Stimulated activated CD8-positive, alpha-beta memory T cell treated with anti-CD3 and anti-CD28 coated beads, Interleukin-4, amount 100 ng/mL, for 4 hours (primary cell): Measurements from ENCODE around the gene AP1G2.
"Not testable (repeated sequence)": the region's sequence is repeated elsewhere in the genome, so short reads cannot be mapped to it uniquely, and the experiment has no call there.

ENCODE experiments used
- DNase-seq, 2 donors: peaks; one replicate each; pipeline ENCODE4 v3.0.0-alpha.2; 2020; ENCODE audit warnings: low read depth in 2 of 2, low spot score in 1 of 2

Gene AP1G2

GRCh38 chr14:23542261-23542660 is 25.3 kb downstream of the AP1G2 start:
- no peak for DNase-seq

DNA sequence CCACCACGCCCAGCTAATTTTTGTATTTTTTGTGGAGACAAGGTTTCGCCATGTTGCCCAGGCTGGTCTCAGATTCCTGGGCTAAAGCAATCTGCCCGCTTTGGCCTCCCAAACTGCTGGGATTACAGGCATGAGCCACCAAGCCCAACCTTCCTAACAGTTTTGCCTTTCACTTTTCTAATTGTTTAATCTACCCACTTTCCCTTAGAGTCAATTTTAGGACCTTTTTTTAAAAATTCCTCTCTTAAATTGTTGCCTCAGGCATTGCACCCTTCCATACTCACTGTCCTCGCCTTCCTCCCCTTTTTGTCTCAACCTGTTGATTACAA is 27.5 kb downstream of the AP1G2 start:
- DNase-seq, result no peak

- no peak for DNase-seq
These were observed 28.1 kb downstream of the AP1G2 start for GRCh38 chr14:23539248-23540140.

GRCh38 chr14:23538785-23539184 is 28.8 kb downstream of the AP1G2 start:
- no peak for DNase-seq

DNA sequence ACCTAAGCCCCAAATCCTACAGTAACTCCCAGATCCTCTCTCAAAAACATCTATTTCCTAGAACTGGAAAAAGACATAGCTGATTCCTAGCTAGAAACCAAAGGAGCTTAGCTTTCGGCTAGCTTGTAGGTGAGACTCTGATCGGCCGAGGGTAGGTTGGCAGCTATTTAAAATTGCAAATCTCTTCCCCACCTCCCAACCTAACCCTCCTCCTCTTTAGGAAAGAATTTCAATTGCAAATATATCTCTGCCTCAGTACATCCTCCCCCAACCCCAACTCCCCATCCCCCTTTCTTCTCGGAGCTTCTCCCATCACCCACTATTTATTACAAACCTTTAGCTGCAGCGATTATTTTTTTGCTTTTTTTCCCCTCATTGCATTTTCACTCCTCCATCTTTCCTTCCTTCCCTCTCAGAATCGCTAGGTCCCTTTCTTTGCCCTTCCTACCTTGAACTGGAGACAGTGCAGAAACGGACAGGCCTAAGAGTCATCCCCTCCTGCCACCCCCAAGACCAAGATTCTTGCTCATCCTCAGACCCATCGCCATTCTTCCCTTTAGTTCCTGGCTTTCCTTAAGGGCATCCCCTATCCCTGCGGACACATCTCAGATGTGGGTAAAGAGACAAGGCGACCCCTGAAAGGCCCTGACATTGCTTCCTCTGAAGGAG is 29.4 kb downstream of the AP1G2 start:
- no peak for DNase-seq

DNA sequence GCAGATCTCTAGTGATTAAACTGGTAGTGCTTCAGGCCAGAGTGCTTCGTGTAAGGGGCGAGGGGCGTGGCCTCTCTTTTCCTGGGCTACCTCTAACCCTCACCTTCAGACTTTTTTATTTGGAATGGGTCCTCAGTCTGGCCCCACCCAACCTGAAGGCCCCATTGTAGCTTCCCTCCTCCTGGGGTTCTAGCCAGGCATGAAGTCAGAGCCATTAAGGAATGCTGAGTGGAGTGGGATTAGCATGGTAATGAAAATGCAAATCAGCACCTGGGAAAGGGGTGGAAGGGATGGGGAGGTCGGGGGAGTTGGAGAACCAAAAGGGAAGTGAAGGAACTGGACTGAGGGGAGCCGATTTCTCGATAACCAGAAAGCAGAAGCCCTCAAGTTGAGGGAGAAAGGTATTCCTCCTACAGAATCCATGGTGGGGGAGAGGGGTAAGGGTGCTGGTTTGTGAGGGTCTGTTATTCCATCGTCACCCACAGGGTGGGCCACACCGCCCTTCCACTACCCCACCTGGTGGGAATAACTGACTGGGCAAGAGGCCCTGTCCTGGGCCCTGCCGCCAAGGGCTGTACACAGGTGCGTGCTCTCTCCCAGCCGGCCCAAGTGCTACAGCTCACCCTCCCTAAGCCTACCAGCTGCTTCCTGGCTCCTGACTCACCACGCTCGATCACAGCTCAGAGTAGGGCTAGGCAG is 30.1 kb downstream of the AP1G2 start:
- DNase-seq, result no peak

- DNase-seq, result not testable (repeated sequence)
These were observed 30.7 kb downstream of the AP1G2 start for GRCh38 chr14:23536906-23537305.

DNA sequence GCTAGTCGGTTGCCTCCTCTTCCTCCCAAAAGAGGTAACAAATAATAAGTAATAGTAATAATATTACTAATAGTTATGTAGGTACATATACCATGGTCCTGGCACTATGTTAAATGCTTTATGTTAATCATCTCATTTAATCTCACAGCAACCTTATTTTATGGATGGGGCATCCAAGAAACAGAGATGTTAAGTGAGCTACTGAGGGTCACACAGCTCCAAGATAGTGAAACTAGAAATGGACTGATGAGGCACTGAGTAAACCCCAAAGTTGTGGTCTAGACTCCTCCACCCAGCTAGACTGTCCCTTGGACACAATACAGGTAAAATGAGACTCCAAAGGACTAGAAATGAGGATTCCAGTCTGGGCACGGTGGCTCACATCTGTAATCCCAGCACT is 31.1 kb downstream of the AP1G2 start:
- DNase-seq, result no peak

GRCh38 chr14:23535943-23536342 is 31.6 kb downstream of the AP1G2 start:
- no peak for DNase-seq

DNA sequence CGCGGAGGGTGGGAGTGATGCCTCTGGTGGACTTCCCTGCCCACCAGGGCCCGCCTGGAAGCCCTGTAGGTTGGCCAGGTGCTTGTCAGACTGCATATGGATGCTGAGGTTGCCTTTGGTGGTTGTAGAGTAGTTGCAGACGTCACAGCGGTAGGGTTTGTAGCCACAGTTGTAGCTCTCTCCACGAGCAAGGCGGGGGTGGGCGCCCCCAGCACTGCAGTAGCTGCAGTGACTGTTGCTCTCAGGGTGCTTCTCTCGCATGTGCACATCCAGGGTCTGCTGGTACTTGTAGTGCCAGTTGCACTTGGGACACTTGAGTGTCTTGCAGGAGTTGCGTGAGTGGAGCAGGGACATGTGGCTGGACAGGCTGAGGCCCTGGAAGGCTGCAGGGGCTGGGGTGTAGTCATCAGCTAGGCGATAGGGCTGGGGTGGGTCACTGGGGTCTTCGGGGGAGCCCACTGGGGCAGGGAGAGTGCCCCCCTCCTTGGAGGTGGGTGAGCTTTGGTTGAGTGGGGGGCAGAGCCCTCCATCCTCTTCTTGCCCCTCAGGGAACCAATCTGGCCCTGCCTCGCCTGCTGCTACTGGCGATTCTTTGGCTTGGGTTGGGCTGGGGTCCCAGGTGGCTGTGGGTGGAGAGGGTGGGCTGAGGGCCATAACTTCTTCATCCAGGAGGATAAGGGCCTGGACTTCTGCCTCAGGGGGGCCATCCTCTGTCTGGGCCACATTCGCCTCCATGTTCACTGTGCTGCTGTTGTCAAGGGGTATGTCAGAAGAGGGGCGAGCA is 33.7 kb downstream of the AP1G2 start:
- no peak for DNase-seq

GRCh38 chr14:23532658-23533057 is 34.9 kb downstream of the AP1G2 start:
- DNase-seq, result no peak

GRCh38 chr14:23531391-23531790 is 36.2 kb downstream of the AP1G2 start:
- DNase-seq, result no peak

GRCh38 chr14:23530375-23531055 is 37.1 kb downstream of the AP1G2 start:
- no peak for DNase-seq

DNA sequence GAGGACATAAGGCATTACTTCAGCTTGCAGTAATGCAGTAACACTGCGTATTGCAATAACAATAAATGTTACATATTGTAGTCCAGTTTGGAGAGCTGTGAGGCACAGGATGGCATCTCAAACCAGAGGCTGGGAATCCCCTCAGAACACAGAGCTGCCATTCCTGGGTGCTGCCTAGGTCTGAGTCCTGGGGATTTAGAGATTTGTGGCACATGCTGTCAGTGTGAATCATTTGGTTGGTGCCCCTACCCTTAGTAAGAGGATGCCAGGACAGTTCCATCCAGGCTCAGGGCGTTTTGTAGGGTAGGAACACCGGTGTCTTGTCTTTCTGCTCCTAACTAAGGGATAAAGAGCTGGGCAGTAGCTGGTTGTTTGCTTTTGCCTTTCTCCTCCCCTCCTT is 38.6 kb downstream of the AP1G2 start:
- DNase-seq, result no peak

DNA sequence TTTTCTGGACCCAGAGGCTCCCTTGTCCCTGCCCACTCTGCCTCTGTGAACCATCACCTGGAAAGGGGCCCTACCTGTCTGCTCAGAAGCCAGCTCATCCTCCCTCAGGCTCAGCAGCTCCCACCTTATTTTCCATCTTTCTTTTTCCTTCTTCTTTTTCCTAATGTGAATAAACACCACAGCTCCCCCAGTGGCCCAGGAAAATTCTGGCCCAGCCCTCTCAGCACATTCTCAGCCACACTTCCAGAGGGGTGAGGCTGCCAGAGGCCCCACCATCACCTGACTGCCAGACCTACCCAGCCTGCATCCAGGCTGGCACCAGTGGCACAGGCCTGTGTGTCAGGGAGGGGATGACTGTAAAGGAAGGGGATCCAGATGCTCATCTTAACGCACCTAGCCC is 39.0 kb downstream of the AP1G2 start:
- no peak for DNase-seq

DNA sequence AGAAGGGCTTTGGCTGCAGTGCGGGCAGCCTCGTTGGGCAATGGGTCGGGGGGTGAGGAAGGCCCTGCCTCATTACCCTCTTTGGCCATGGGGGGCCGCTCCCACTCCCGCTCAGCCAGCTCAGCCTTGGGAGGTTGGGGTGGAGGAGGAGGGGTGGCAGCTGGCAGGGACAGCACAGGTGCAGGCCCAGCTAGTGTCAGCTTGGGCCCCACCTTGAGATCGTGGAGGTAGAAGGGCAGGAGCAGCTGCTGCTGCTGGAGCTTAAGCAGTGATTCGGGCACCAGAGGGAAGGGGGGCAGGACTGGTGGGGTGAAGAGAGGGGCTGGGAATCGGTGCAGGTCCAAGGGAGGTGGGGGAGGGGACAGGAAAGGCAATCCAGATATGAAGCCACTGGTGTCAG is 42.0 kb downstream of the AP1G2 start:
- no peak for DNase-seq

- DNase-seq, result no peak
These were observed 42.6 kb downstream of the AP1G2 start for GRCh38 chr14:23524954-23525353.

- DNase-seq, result no peak
These were observed 44.2 kb downstream of the AP1G2 start for GRCh38 chr14:23523229-23524016.

- DNase-seq, result no peak
These were observed 44.9 kb downstream of the AP1G2 start for GRCh38 chr14:23522643-23523198.
